Sigmoid colon (tissue), 7 donors: Measurements from ENCODE around the gene ANKS1A. TPM values are rescaled to one million over a fixed set of nuclear protein-coding genes. Genes with fewer than 3 reads are reported as not detected.
A peak's percentile ranks its signal among the peaks of the same experiment; 100 is the strongest.
"Not testable (repeated sequence)": the region's sequence is repeated elsewhere in the genome, so short reads cannot be mapped to it uniquely, and the experiment has no call there.

Experiments used
- DNase-seq: peaks from one replicate; pipeline ENCODE4 v3.0.0-alpha.2; 2019
- H3K27ac ChIP-seq, 4 donors: fragments of 200-600 bp; sonication (generic); one replicate each; pipeline ENCODE4 v1.5.1; 2016 to 2019; ENCODE audit warnings: mild to moderate bottlenecking in 1 of 4
- H3K27me3 ChIP-seq, 3 donors: fragments of 200-600 bp; sonication (generic); one replicate each; pipeline ENCODE4 v1.5.1; 2019; ENCODE audit warnings: mild to moderate bottlenecking in 1 of 3
- H3K36me3 ChIP-seq, 4 donors: fragments of 200-600 bp; sonication (generic); one replicate each; pipeline ENCODE4 v1.5.1; 2016 to 2019
- H3K4me1 ChIP-seq, 4 donors: fragments of 200-600 bp; sonication (generic); one replicate each; pipeline ENCODE4 v1.5.1; 2017 to 2019
- H3K4me3 ChIP-seq, 4 donors: fragments of 200-600 bp; sonication (generic); one replicate each; pipeline ENCODE4 v1.5.1; 2017 to 2019; ENCODE audit warnings: mild to moderate bottlenecking in 2 of 4, moderate library complexity in 1 of 4
- H3K9me3 ChIP-seq, 4 donors: fragments of 200-600 bp in 3 of 4; sonication (generic) in 3 of 4; one replicate each; pipeline versions ENCODE4 v1.5.1 to v1.6.1; 2013 to 2019
- CTCF ChIP-seq, 4 experiments: fragments of 450-650 bp in 3 of 4; fragments of 200-600 bp in 1 of 4; IDR thresholded peaks; one replicate each; pipeline ENCODE4 v1.5.1; 2016 to 2019; ENCODE audit warnings: antibody characterized with exemption in 4 of 4, mild to moderate bottlenecking in 3 of 4, moderate library complexity in 2 of 4
- EP300 ChIP-seq, 4 donors: sonication (generic); formaldehyde crosslinking; IDR thresholded peaks; one replicate each; pipeline ENCODE4 v1.6.1; 2017; ENCODE audit warnings: antibody characterized with exemption in 4 of 4
- POLR2A ChIP-seq, 2 donors: fragments of 450-650 bp; IDR thresholded peaks; one replicate each; pipeline ENCODE4 v1.6.1; 2016; ENCODE audit warnings: antibody characterized with exemption in 2 of 2, mild to moderate bottlenecking in 2 of 2, moderate library complexity in 2 of 2
- POLR2AphosphoS5 ChIP-seq, 4 donors: sonication (generic); formaldehyde crosslinking; IDR thresholded peaks; one replicate each; pipeline ENCODE4 v1.6.1; 2017; ENCODE audit warnings: antibody characterized with exemption in 4 of 4
- WGBS, 2 donors: extraction: QIAGEN DNeasy Blood & Tissue Kit; methylation state at CpG; one replicate each; pipeline ENCODE4 v1.1.7; 2013; 5-methylcytosine and 5-hydroxymethylcytosine counted together
- intact Hi-C: fragments of 100-400 bp; cut with DNase I; formaldehyde crosslinking; loops from one replicate; pipeline ENCODE4 v1.15.1; 2023
- polyA plus RNA-seq, 3 donors: library from polyadenylated mRNA; stranded (reverse); fragments of 200-250 nt; gene quantifications; one replicate each; pipeline ENCODE4 v1.2.3, GENCODE V29; 2013
- total RNA-seq, 4 donors: library from RNA; depleted of rRNA; stranded (reverse); fragments of >200 nt; gene quantifications; one replicate each; pipeline ENCODE4 v1.1.0, GENCODE V29; 2016
- donor health status: healthy with polysubstance abuse.
- donor health status: Bipolar disorder and iron deficiency.
- donor health status: healthy.

ANKS1A gene
- total and polyA plus RNA-seq, 7 donors: 9.0 to 60.1 (median 37.8) TPM

- no peaks in the 10 kb centered on the region for H3K9me3 ChIP-seq
- no peak overlapping the region for H3K4me3 ChIP-seq
- H3K4me1 ChIP-seq: peaks cover 0 to 28% (median 15%) of the 10 kb centered on the region in 4 donors
- no peaks in the 10 kb centered on the region for H3K27me3 ChIP-seq
- no peak for TF ChIP-seq EP300 (IDR thresholded peaks at IDR 0.05)
- no peak for TF ChIP-seq POLR2AphosphoS5 (IDR thresholded peaks at IDR 0.05)
- no peak for TF ChIP-seq CTCF (IDR thresholded peaks at IDR 0.05)
- no peak for TF ChIP-seq POLR2A (IDR thresholded peaks at IDR 0.05)
- DNase-seq: no peak
- no peak overlapping the region for H3K27ac ChIP-seq
- H3K36me3 ChIP-seq: peaks cover 0 to 33% (median 7%) of the 10 kb centered on the region in 4 donors
- 95 to 98% methylated on average over 2 of the region's 2 CpGs for WGBS, 2 donors
- intact Hi-C loops: loop anchor here (5.0 kb wide), 2 partner anchors 72 to 257 kb away; partner anchors contain the start of gene TCP11
These were observed 4.1 kb upstream of the ANKS1A start for GRCh38 chr6:34884996-34885395.

GRCh38 chr6:34885837-34886236 is 3.2 kb upstream of the ANKS1A start:
- H3K4me3 ChIP-seq, H3K27ac ChIP-seq, DNase-seq, H3K9me3 ChIP-seq, H3K27me3 ChIP-seq: not testable (repeated sequence)
- Histone ChIP-seq H3K36me3 (peaks cover 0 to 24% (median 5%) of the 10 kb centered on the region in 4 donors), H3K4me1 (peaks cover 0 to 35% (median 24%) of the 10 kb centered on the region in 4 donors)
- WGBS, 2 donors: 93% methylated on average over 15 of the region's 15 CpGs
- intact Hi-C loops: loop anchor here (2.0 to 5.0 kb wide), 3 partner anchors 71 to 256 kb away; partner anchors contain the start of genes BLTP3A and TCP11

GRCh38 chr6:34887753-34888513 is 1.1 kb upstream of the ANKS1A start, which contains the start of gene TAF11:
TAF11 (minus strand) TSS chr6:34888042; CDS start chr6:34887957, 85 bp downstream.
- intact Hi-C loops: loop anchor here (1.0 to 5.0 kb wide), 4 partner anchors 69 to 254 kb away; partner anchors contain the start of genes BLTP3A, SNRPC and TCP11
- Histone ChIP-seq H3K27me3 (no peaks in the 10 kb centered on the region), H3K4me1 (peaks cover 0 to 38% (median 25%) of the 10 kb centered on the region in 4 donors), H3K4me3 (peak within 1 kb of the TSS; percentile 67 to 89 (median 79)), H3K27ac (peak within 1 kb of the TSS; percentile 87 to 93 (median 90)), H3K36me3 (peaks cover 0 to 6% (median 0%) of the 10 kb centered on the region in 4 donors), H3K9me3 (no peaks in the 10 kb centered on the region)
- whole genome bisulfite sequencing, 2 donors: 0 to 1% methylated on average over 43 of the region's 43 CpGs
- TF ChIP-seq POLR2A (IDR thresholded peaks at IDR 0.05) (peak; percentile 75 to 78), EP300 (IDR thresholded peaks at IDR 0.05) (peak in 1 of 4 donors; percentile 78), CTCF (IDR thresholded peaks at IDR 0.05) (no peak), POLR2AphosphoS5 (IDR thresholded peaks at IDR 0.05) (peak; percentile 83 to 95 (median 92))
- peak; percentile 97 for DNase-seq

- 0 to 1% methylated on average over 5 of the region's 5 CpGs for WGBS, 2 donors
- intact Hi-C loops: loop anchor here (1.0 to 5.0 kb wide), 3 partner anchors 69 to 254 kb away; partner anchors contain the start of genes SNRPC and TCP11
- no peaks in the 10 kb centered on the region for H3K9me3 ChIP-seq
- H3K36me3 ChIP-seq: peaks cover 0 to 6% (median 0%) of the 10 kb centered on the region in 4 donors
- H3K4me1 ChIP-seq: peaks cover 0 to 38% (median 25%) of the 10 kb centered on the region in 4 donors
- TF ChIP-seq CTCF (IDR thresholded peaks at IDR 0.05) (no peak), POLR2A (IDR thresholded peaks at IDR 0.05) (no peak), EP300 (IDR thresholded peaks at IDR 0.05) (no peak), POLR2AphosphoS5 (IDR thresholded peaks at IDR 0.05) (no peak)
- DNase-seq: no peak
- H3K4me3 ChIP-seq: peak overlapping the region; percentile 67 to 89 (median 79)
- no peaks in the 10 kb centered on the region for H3K27me3 ChIP-seq
- H3K27ac ChIP-seq: peak overlapping the region; percentile 87 to 93 (median 90)
These were observed 570 bp upstream of the ANKS1A start for GRCh38 chr6:34888514-34888856.

GRCh38 chr6:34890533-34890925 is 1.5 kb downstream of the ANKS1A start:
- Histone ChIP-seq H3K27me3 (no peaks in the 10 kb centered on the region), H3K4me1 (peaks cover 0 to 38% (median 25%) of the 10 kb centered on the region in 4 donors), H3K27ac (peak overlapping the region in 3 of 4 donors; percentile 89 to 93 (median 90)), H3K4me3 (peak overlapping the region; percentile 67 to 89 (median 79)), H3K9me3 (no peaks in the 10 kb centered on the region), H3K36me3 (no peaks in the 10 kb centered on the region)
- TF ChIP-seq POLR2A (IDR thresholded peaks at IDR 0.05) (no peak), POLR2AphosphoS5 (IDR thresholded peaks at IDR 0.05) (no peak), EP300 (IDR thresholded peaks at IDR 0.05) (no peak), CTCF (IDR thresholded peaks at IDR 0.05) (no peak)
- 27 to 31% methylated on average over 7 of the region's 7 CpGs for WGBS, 2 donors
- intact Hi-C loops: no loop called here
- no peak for DNase-seq
